Measurements from ENCODE around the gene RNASEL. TPM values are rescaled to one million over a fixed set of nuclear protein-coding genes. Genes with fewer than 3 reads are reported as not detected.

RNASEL gene
- total and polyA plus RNA-seq, 9 of the 15 experiments (the other 6 are each of a cell fraction or from before 2014, with no cell fraction given): 4.3 to 11.1 (median 7.2) TPM

Small RNA genes within 50 kb of the gene (small RNA-seq; reads per million reads assigned to genes)
- gene RF00017: not detected

Other genes starting within 250 kb of the RNASEL start
- 1,168 and 1,338 TPM in 2 replicates for gene GLUL, start 197.5 kb downstream of the RNASEL start, total RNA-seq (2014; rRNA removed)
- 978 and 1,172 TPM in 2 replicates for gene GLUL, start 197.5 kb downstream of the RNASEL start, total RNA-seq (2014; rRNA removed; fragmentation: Illumina TruSeq; extraction: Trizol)
- gene GLUL, start 197.5 kb downstream of the RNASEL start, total RNA-seq (2015; rRNA removed; fragmentation: Illumina TruSeq; extraction: Trizol): 1,097 and 1,128 TPM in 2 replicates
- 1,495 and 1,708 TPM in 2 replicates for gene GLUL, start 197.5 kb downstream of the RNASEL start, total RNA-seq (2021)
- gene GLUL, start 197.5 kb downstream of the RNASEL start, polyA plus RNA-seq (2011; rRNA removed): 1,124 and 1,949 TPM in 2 replicates
- 1,620 and 1,897 TPM in 2 replicates for gene GLUL, start 197.5 kb downstream of the RNASEL start, polyA plus RNA-seq (2014; fragmentation: Illumina TruSeq; extraction: Trizol)
- 1,000 to 10,000 TPM; 3,526 to 4,222 TPM for gene GLUL, start 197.5 kb downstream of the RNASEL start, polyA plus RNA-seq (2014; fragmentation: Nextera tagmentation; extraction: Ambion mirVana)
- 1,054 and 1,088 TPM in 2 replicates for gene GLUL, start 197.5 kb downstream of the RNASEL start, polyA plus RNA-seq (2014; rRNA removed)
- gene TEDDM1, start 188.6 kb downstream of the RNASEL start, total RNA-seq (2014; rRNA removed): not detected in 2 replicates
- not detected in 2 replicates for gene TEDDM1, start 188.6 kb downstream of the RNASEL start, total RNA-seq (2014; rRNA removed; fragmentation: Illumina TruSeq; extraction: Trizol)
- gene TEDDM1, start 188.6 kb downstream of the RNASEL start, total RNA-seq (2015; rRNA removed; fragmentation: Illumina TruSeq; extraction: Trizol): not detected in 2 replicates
- gene TEDDM1, start 188.6 kb downstream of the RNASEL start, total RNA-seq (2021): not detected in 2 replicates
- not detected in 2 replicates for gene TEDDM1, start 188.6 kb downstream of the RNASEL start, polyA plus RNA-seq (2011; rRNA removed)
- not detected in 2 replicates for gene TEDDM1, start 188.6 kb downstream of the RNASEL start, polyA plus RNA-seq (2014; fragmentation: Illumina TruSeq; extraction: Trizol)
- gene TEDDM1, start 188.6 kb downstream of the RNASEL start, polyA plus RNA-seq (2014; fragmentation: Nextera tagmentation; extraction: Ambion mirVana): not detected
- gene TEDDM1, start 188.6 kb downstream of the RNASEL start, polyA plus RNA-seq (2014; rRNA removed): not detected in 2 replicates
- gene RGSL1, start 139.1 kb downstream of the RNASEL start, total RNA-seq (2014; rRNA removed): not detected in 2 replicates
- gene RGSL1, start 139.1 kb downstream of the RNASEL start, total RNA-seq (2014; rRNA removed; fragmentation: Illumina TruSeq; extraction: Trizol): not detected in 2 replicates
- gene RGSL1, start 139.1 kb downstream of the RNASEL start, total RNA-seq (2015; rRNA removed; fragmentation: Illumina TruSeq; extraction: Trizol): not detected in 2 replicates
- gene RGSL1, start 139.1 kb downstream of the RNASEL start, total RNA-seq (2021): not detected in 2 replicates
- not detected in 2 replicates for gene RGSL1, start 139.1 kb downstream of the RNASEL start, polyA plus RNA-seq (2011; rRNA removed)
- not detected in 2 replicates for gene RGSL1, start 139.1 kb downstream of the RNASEL start, polyA plus RNA-seq (2014; fragmentation: Illumina TruSeq; extraction: Trizol)
- not detected for gene RGSL1, start 139.1 kb downstream of the RNASEL start, polyA plus RNA-seq (2014; fragmentation: Nextera tagmentation; extraction: Ambion mirVana)
- gene RGSL1, start 139.1 kb downstream of the RNASEL start, polyA plus RNA-seq (2014; rRNA removed): 0.03 TPM in 1 of 2 replicates, not detected in the other
- gene RGS16, start 15.1 kb upstream of the RNASEL start, total RNA-seq (2014; rRNA removed): 0.37 and 0.50 TPM in 2 replicates
- 0.26 and 0.36 TPM in 2 replicates for gene RGS16, start 15.1 kb upstream of the RNASEL start, total RNA-seq (2014; rRNA removed; fragmentation: Illumina TruSeq; extraction: Trizol)
- 0.15 and 0.29 TPM in 2 replicates for gene RGS16, start 15.1 kb upstream of the RNASEL start, total RNA-seq (2015; rRNA removed; fragmentation: Illumina TruSeq; extraction: Trizol)
- 0.38 and 0.55 TPM in 2 replicates for gene RGS16, start 15.1 kb upstream of the RNASEL start, total RNA-seq (2021)
- 0.09 and 0.20 TPM in 2 replicates for gene RGS16, start 15.1 kb upstream of the RNASEL start, polyA plus RNA-seq (2011; rRNA removed)
- gene RGS16, start 15.1 kb upstream of the RNASEL start, polyA plus RNA-seq (2014; fragmentation: Illumina TruSeq; extraction: Trizol): 0.52 and 0.62 TPM in 2 replicates
- under 1 TPM; 0.07 to 0.21 TPM for gene RGS16, start 15.1 kb upstream of the RNASEL start, polyA plus RNA-seq (2014; fragmentation: Nextera tagmentation; extraction: Ambion mirVana)
- 0.53 and 0.66 TPM in 2 replicates for gene RGS16, start 15.1 kb upstream of the RNASEL start, polyA plus RNA-seq (2014; rRNA removed)
- gene RGS8, start 95.3 kb upstream of the RNASEL start, total RNA-seq (2014; rRNA removed): not detected in 2 replicates
- not detected in 2 replicates for gene RGS8, start 95.3 kb upstream of the RNASEL start, total RNA-seq (2014; rRNA removed; fragmentation: Illumina TruSeq; extraction: Trizol)
- not detected in 2 replicates for gene RGS8, start 95.3 kb upstream of the RNASEL start, total RNA-seq (2015; rRNA removed; fragmentation: Illumina TruSeq; extraction: Trizol)
- gene RGS8, start 95.3 kb upstream of the RNASEL start, total RNA-seq (2021): not detected in 2 replicates
- gene RGS8, start 95.3 kb upstream of the RNASEL start, polyA plus RNA-seq (2011; rRNA removed): not detected in 2 replicates
- not detected in 2 replicates for gene RGS8, start 95.3 kb upstream of the RNASEL start, polyA plus RNA-seq (2014; fragmentation: Illumina TruSeq; extraction: Trizol)
- gene RGS8, start 95.3 kb upstream of the RNASEL start, polyA plus RNA-seq (2014; fragmentation: Nextera tagmentation; extraction: Ambion mirVana): not detected
- gene RGS8, start 95.3 kb upstream of the RNASEL start, polyA plus RNA-seq (2014; rRNA removed): not detected in 2 replicates
- 7.3 and 9.9 TPM in 2 replicates for gene NPL, start 200.5 kb upstream of the RNASEL start, total RNA-seq (2014; rRNA removed)
- gene NPL, start 200.5 kb upstream of the RNASEL start, total RNA-seq (2014; rRNA removed; fragmentation: Illumina TruSeq; extraction: Trizol): 13.4 and 17.9 TPM in 2 replicates
- gene NPL, start 200.5 kb upstream of the RNASEL start, total RNA-seq (2015; rRNA removed; fragmentation: Illumina TruSeq; extraction: Trizol): 11.5 and 15.8 TPM in 2 replicates
- gene NPL, start 200.5 kb upstream of the RNASEL start, total RNA-seq (2021): 14.3 and 15.0 TPM in 2 replicates
- 8.8 and 10.2 TPM in 2 replicates for gene NPL, start 200.5 kb upstream of the RNASEL start, polyA plus RNA-seq (2011; rRNA removed)
- 14.7 and 19.2 TPM in 2 replicates for gene NPL, start 200.5 kb upstream of the RNASEL start, polyA plus RNA-seq (2014; fragmentation: Illumina TruSeq; extraction: Trizol)
- 10 to 100 TPM; 20.8 to 22.3 TPM for gene NPL, start 200.5 kb upstream of the RNASEL start, polyA plus RNA-seq (2014; fragmentation: Nextera tagmentation; extraction: Ambion mirVana)
- 14.0 and 14.2 TPM in 2 replicates for gene NPL, start 200.5 kb upstream of the RNASEL start, polyA plus RNA-seq (2014; rRNA removed)

Data from K562 (cell line).